Fibroblast of lung (primary cell): ENCODE results near the gene ERI3. TPM values are rescaled to one million over a fixed set of nuclear protein-coding genes. Genes with fewer than 3 reads are reported as not detected.

Experiments
- DNase-seq, 2 donors: peaks; one replicate each; pipeline versions ENCODE4 v3.0.0 to v3.0.0-alpha.2; 2010; ENCODE audit warnings: low read depth in 2 of 2
- H2AFZ ChIP-seq: 2 replicates; pipeline ENCODE4 v1.5.1; 2012; ENCODE audit warnings: low read length, control low read depth, inconsistent platforms
- H3K27ac ChIP-seq: 2 replicates; pipeline ENCODE4 v1.5.1; 2011; ENCODE audit warnings: low read length, control low read depth; ENCODE audit not compliant: insufficient read depth
- H3K27me3 ChIP-seq: 2 replicates; pipeline ENCODE4 v1.5.1; 2011; ENCODE audit warnings: mild to moderate bottlenecking, low read length; ENCODE audit not compliant: control insufficient read depth, insufficient read depth
- H3K36me3 ChIP-seq: 2 replicates; pipeline ENCODE4 v1.5.1; 2011; ENCODE audit warnings: low read length; ENCODE audit not compliant: control insufficient read depth, insufficient read depth
- H3K4me1 ChIP-seq: 2 replicates; pipeline ENCODE4 v1.5.1; 2011; ENCODE audit warnings: low read length; ENCODE audit not compliant: control insufficient read depth, insufficient read depth; ENCODE audit errors: extremely low read depth
- H3K4me2 ChIP-seq: 2 replicates; pipeline ENCODE4 v1.5.1; 2011; ENCODE audit warnings: low read length, control low read depth; ENCODE audit not compliant: insufficient read depth; ENCODE audit errors: extremely low read depth
- H3K4me3 ChIP-seq, 4 experiments: fragments of 200-600 bp in 1 of 4; sonication (generic) in 1 of 4; replicated peaks in 1 of 4; 2 replicates each; pipeline ENCODE4 v1.5.1; 2011 to 2016; ENCODE audit warnings: low read length in 4 of 4, low read depth in 3 of 4, mild to moderate bottlenecking in 3 of 4, control low read depth in 2 of 4, inconsistent platforms in 1 of 4, mixed read lengths in 1 of 4; ENCODE audit not compliant: insufficient read depth in 1 of 4; ENCODE audit errors: control extremely low read depth in 1 of 4
- H3K79me2 ChIP-seq: 2 replicates; pipeline ENCODE4 v1.5.1; 2012; ENCODE audit warnings: mild to moderate bottlenecking, low read length, inconsistent platforms; ENCODE audit not compliant: control insufficient read depth, insufficient read depth
- H3K9ac ChIP-seq: 2 replicates; pipeline ENCODE4 v1.5.1; 2011; ENCODE audit warnings: mild to moderate bottlenecking, low read length, control low read depth; ENCODE audit not compliant: insufficient read depth
- H3K9me3 ChIP-seq: 2 replicates; pipeline ENCODE4 v1.5.1; 2012; ENCODE audit warnings: low read depth, low read length; ENCODE audit not compliant: control insufficient read depth, insufficient read depth
- H4K20me1 ChIP-seq: 2 replicates; pipeline ENCODE4 v1.5.1; 2011; ENCODE audit warnings: low read length; ENCODE audit not compliant: control insufficient read depth, insufficient read depth; ENCODE audit errors: extremely low read depth
- EZH2 ChIP-seq: IDR thresholded peaks from 2 replicates; pipeline ENCODE4 v1.5.1; 2012; ENCODE audit warnings: low read length, control low read depth, mild to moderate bottlenecking; ENCODE audit errors: missing control alignments
- polyA plus RNA-seq, 2 donors: library from polyadenylated mRNA; depleted of rRNA in 1 of 2; stranded (reverse) in 1 of 2; unstranded in 1 of 2; fragments of >200 nt; gene quantifications; 2 replicates each; pipeline ENCODE4 v1.2.1, GENCODE V29; 2011 to 2012; ENCODE audit warnings: missing spikeins in 1 of 2
- total RNA-seq: library from RNA; depleted of rRNA; stranded (reverse); fragments of >200 nt; gene quantifications from 2 replicates; pipeline ENCODE4 v1.2.1, GENCODE V29; 2014
- TF ChIP-seq, protein P1 (sequence below), 2 donors: IDR thresholded peaks in 1 of 2; conservative IDR thresholded peaks in 1 of 2; 1 replicate in 1 of 2; 2 replicates in 1 of 2; pipeline ENCODE4 v1.5.1; 2011 to 2012; ENCODE audit warnings: low read length in 2 of 2, control low read depth in 1 of 2, inconsistent platforms in 1 of 2, low read depth in 1 of 2, mild to moderate bottlenecking in 1 of 2

The ERI3 gene
- total and polyA plus RNA-seq, 2 donors (not counting 1 experiment from before 2014, with no cell fraction given), result 43.4 to 44.9 TPM

DNA sequence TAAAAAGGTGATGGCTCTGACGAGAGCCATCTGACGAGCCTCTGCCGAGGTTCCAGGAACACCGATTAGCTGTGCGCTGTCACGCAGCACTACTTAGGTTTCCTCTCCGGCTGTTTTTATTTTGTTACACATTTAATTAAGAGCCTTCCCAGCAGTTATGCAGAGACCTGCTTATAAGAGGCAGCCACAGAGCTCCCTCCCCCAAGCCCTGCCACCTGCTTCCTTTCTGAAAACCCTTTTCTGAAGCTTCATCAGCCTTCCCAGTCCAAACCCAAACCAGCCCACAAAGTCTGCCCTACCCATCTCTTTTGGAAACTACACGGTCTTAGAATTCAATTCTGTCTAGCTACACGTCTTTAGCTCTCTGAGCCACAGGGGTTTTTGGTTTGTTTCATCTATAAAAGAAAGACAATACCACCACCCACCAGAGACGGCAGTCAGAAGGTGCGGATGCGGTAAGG is 49.1 kb downstream of the ERI3 start:
- Histone ChIP-seq H4K20me1 (no peaks in the 10 kb centered on the region), H3K36me3 (peaks cover 12% of the 10 kb centered on the region), H3K4me2 (no peak overlapping the region), H3K79me2 (no peaks in the 10 kb centered on the region), H3K9ac (no peak overlapping the region), H3K27ac (no peak overlapping the region), H3K4me1 (no peaks in the 10 kb centered on the region), H2AFZ (no peak overlapping the region), H3K9me3 (no peaks in the 10 kb centered on the region), H3K4me3 (no peak overlapping the region), H3K27me3 (no peaks in the 10 kb centered on the region)
- no peak for DNase-seq
- TF ChIP-seq, protein P1, sequence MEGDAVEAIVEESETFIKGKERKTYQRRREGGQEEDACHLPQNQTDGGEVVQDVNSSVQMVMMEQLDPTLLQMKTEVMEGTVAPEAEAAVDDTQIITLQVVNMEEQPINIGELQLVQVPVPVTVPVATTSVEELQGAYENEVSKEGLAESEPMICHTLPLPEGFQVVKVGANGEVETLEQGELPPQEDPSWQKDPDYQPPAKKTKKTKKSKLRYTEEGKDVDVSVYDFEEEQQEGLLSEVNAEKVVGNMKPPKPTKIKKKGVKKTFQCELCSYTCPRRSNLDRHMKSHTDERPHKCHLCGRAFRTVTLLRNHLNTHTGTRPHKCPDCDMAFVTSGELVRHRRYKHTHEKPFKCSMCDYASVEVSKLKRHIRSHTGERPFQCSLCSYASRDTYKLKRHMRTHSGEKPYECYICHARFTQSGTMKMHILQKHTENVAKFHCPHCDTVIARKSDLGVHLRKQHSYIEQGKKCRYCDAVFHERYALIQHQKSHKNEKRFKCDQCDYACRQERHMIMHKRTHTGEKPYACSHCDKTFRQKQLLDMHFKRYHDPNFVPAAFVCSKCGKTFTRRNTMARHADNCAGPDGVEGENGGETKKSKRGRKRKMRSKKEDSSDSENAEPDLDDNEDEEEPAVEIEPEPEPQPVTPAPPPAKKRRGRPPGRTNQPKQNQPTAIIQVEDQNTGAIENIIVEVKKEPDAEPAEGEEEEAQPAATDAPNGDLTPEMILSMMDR (conservative IDR thresholded peaks at IDR 0.05 in 1 of 2, IDR thresholded peaks at IDR 0.05 in 1 of 2; ENCODE audit: low read depth in 1 of 2, low read length in 2 of 2), result no peak
- no peak for TF ChIP-seq EZH2

- no peak overlapping the region for H2AFZ ChIP-seq
- no peaks in the 10 kb centered on the region for H4K20me1 ChIP-seq
- H3K4me3 ChIP-seq, result no peak overlapping the region
- no peak overlapping the region for H3K27ac ChIP-seq
- H3K4me1 ChIP-seq, result no peaks in the 10 kb centered on the region
- H3K4me2 ChIP-seq, result no peak overlapping the region
- H3K36me3 ChIP-seq, result peaks cover 12% of the 10 kb centered on the region
- no peak for DNase-seq
- TF ChIP-seq, protein P1 (conservative IDR thresholded peaks at IDR 0.05 in 1 of 2, IDR thresholded peaks at IDR 0.05 in 1 of 2; ENCODE audit: low read depth in 1 of 2, low read length in 2 of 2), result no peak
- TF ChIP-seq EZH2, result no peak
- H3K79me2 ChIP-seq, result no peaks in the 10 kb centered on the region
- H3K9me3 ChIP-seq, result no peaks in the 10 kb centered on the region
- H3K27me3 ChIP-seq, result no peaks in the 10 kb centered on the region
- no peak overlapping the region for H3K9ac ChIP-seq
Measured at GRCh38 chr1:44303532-44303931, 51.5 kb downstream of the ERI3 start.

DNA sequence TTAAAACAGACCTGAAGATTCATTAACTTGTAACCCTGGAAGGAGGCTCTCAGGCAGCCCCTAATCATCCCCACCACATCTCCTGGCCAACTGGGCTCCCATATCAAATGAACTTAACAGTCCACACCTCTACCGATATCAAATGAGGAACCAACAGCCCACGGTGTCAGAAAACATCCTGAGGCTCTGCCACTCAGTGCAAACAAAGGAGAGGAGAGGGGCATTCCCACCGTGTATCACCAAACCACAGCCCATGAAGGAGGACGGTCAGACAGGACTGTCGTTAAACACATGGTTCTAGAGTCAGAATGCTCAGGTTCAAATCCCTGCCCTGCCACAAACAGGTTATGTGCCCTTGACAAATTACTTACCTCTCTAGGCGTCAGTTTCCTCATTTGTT is 52.5 kb downstream of the ERI3 start:
- Histone ChIP-seq H4K20me1 (no peaks in the 10 kb centered on the region), H3K9ac (no peak overlapping the region), H3K36me3 (peaks cover 10% of the 10 kb centered on the region), H3K4me2 (no peak overlapping the region), H3K27me3 (no peaks in the 10 kb centered on the region), H3K4me3 (no peak overlapping the region), H3K4me1 (no peaks in the 10 kb centered on the region), H3K79me2 (no peaks in the 10 kb centered on the region), H2AFZ (no peak overlapping the region), H3K9me3 (no peaks in the 10 kb centered on the region), H3K27ac (no peak overlapping the region)
- TF ChIP-seq, protein P1 (conservative IDR thresholded peaks at IDR 0.05 in 1 of 2, IDR thresholded peaks at IDR 0.05 in 1 of 2; ENCODE audit: low read depth in 1 of 2, low read length in 2 of 2), result no peak
- TF ChIP-seq EZH2, result no peak
- no peak for DNase-seq
